Activated CD8-positive, alpha-beta T cell treated with anti-CD3 and anti-CD28 coated beads for 36 hours (primary cell): ENCODE results near the gene KIF27. TPM values are rescaled to one million over a fixed set of nuclear protein-coding genes. Genes with fewer than 3 reads are reported as not detected.
"Not testable (repeated sequence)": the region's sequence is repeated elsewhere in the genome, so short reads cannot be mapped to it uniquely, and the experiment has no call there.

Source experiments
- ATAC-seq: fragments of 200-7000 bp; cut with Tn5 transposase; one replicate; pipeline ENCODE4 v1.10.0; 2021; ENCODE audit warnings: mild to moderate bottlenecking, moderate library complexity
- CTCF ChIA-PET: fragments of 350-600 bp; sonication (Branson Sonifier 250); formaldehyde crosslinking; loops from one replicate; lab custom pipeline; 2021; ENCODE audit warnings: antibody characterized with exemption; lab: Charles Lee
- POLR2A ChIA-PET: fragments of 350-600 bp; sonication (Branson Sonifier 250); formaldehyde crosslinking; loops from one replicate; lab custom pipeline; 2021; ENCODE audit warnings: antibody characterized with exemption; lab: Charles Lee
- DNase-seq: peaks from one replicate; pipeline ENCODE4 v3.0.0-alpha.2; 2020
- H3K27ac Mint-ChIP-seq: one replicate; pipeline ENCODE4 v1.8.0; 2021; ENCODE audit warnings: mild to moderate bottlenecking, mixed read lengths
- H3K27me3 Mint-ChIP-seq: one replicate; pipeline ENCODE4 v1.8.0; 2021; ENCODE audit warnings: mixed read lengths
- H3K36me3 Mint-ChIP-seq: one replicate; pipeline ENCODE4 v1.8.0; 2021; ENCODE audit warnings: low read depth, mixed read lengths
- H3K4me1 Mint-ChIP-seq: one replicate; pipeline ENCODE4 v1.8.0; 2021; ENCODE audit warnings: low read depth, mixed read lengths
- H3K4me3 Mint-ChIP-seq: one replicate; pipeline ENCODE4 v1.8.0; 2021; ENCODE audit warnings: mild to moderate bottlenecking, moderate library complexity, mixed read lengths
- H3K9me3 Mint-ChIP-seq: one replicate; pipeline ENCODE4 v1.8.0; 2021; ENCODE audit warnings: mixed read lengths
- intact Hi-C: fragments of 100-400 bp; cut with micrococcal nuclease; formaldehyde crosslinking; loops from one replicate; pipeline ENCODE4 v1.10.0; 2022
- total RNA-seq, 2 experiments: library from RNA; stranded (reverse); gene quantifications; one replicate each; pipeline ENCODE4 v1.2.3, GENCODE V29; 2021
- TF ChIP-seq, protein P1 (sequence below): fragments of 200-600 bp; IDR thresholded peaks from one replicate; pipeline ENCODE4 v1.8.0; 2022; ENCODE audit warnings: antibody characterized with exemption, mild to moderate bottlenecking

Gene KIF27
- total RNA-seq, 2 experiments from 2014 or later, result 2.6 to 3.4 TPM

DNA sequence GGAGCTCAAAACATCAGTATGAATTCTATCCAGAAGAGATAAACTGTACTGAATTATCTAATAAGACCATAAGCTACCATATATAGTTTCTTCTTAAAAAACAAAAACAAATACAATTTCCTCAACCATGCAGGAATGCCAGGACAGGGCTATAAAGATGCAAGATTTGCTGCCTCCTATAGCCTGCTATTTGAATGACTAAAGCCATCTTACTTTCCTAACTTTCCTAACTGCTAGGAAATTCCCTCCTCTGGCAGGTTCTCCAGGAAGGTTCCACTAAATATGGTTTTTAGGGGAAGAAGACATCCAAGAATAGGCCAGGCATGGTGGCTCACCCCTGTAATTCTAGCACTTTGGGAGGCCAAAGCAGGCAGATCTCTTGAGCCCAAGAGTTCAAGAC, 15.1 kb downstream of the KIF27 start:
- CTCF ChIA-PET, result no interaction called here
- DNase-seq, result no peak

DNA sequence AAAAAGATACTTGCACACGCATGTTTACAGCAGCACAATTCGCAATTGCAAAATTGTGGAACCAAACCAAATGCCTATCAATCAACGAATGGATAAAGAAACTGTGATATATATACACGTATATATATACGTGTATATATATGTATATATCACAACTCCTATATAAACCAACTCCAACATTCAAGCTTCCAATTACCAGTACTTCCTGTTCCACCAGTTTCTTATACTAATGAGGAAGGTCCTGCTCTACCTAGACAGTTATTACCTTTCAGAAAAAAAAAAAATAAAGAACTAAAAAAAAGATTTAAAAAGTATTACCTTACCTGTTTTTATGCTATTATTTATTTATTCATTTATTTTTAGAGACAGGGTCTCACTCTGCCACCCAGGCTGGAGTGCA, 20.6 kb downstream of the KIF27 start:
- ATAC-seq, H3K27ac Mint-ChIP-seq, H3K4me3 Mint-ChIP-seq, DNase-seq, POLR2A ChIA-PET, CTCF ChIA-PET, H3K36me3 Mint-ChIP-seq, H3K4me1 Mint-ChIP-seq, H3K27me3 Mint-ChIP-seq, H3K9me3 Mint-ChIP-seq, intact Hi-C loops: not testable (repeated sequence)

More for the DNA sequence above, 15.1 kb downstream of the KIF27 start:
- Mint-ChIP-seq H3K4me3 (no peak overlapping the region), H3K9me3 (no peaks in the 10 kb centered on the region), H3K4me1 (no peaks in the 10 kb centered on the region), H3K27me3 (no peaks in the 10 kb centered on the region), H3K27ac (no peak overlapping the region), H3K36me3 (no peaks in the 10 kb centered on the region)
- TF ChIP-seq, protein P1, sequence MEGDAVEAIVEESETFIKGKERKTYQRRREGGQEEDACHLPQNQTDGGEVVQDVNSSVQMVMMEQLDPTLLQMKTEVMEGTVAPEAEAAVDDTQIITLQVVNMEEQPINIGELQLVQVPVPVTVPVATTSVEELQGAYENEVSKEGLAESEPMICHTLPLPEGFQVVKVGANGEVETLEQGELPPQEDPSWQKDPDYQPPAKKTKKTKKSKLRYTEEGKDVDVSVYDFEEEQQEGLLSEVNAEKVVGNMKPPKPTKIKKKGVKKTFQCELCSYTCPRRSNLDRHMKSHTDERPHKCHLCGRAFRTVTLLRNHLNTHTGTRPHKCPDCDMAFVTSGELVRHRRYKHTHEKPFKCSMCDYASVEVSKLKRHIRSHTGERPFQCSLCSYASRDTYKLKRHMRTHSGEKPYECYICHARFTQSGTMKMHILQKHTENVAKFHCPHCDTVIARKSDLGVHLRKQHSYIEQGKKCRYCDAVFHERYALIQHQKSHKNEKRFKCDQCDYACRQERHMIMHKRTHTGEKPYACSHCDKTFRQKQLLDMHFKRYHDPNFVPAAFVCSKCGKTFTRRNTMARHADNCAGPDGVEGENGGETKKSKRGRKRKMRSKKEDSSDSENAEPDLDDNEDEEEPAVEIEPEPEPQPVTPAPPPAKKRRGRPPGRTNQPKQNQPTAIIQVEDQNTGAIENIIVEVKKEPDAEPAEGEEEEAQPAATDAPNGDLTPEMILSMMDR, result no peak
- ATAC-seq, result no peak
- intact Hi-C loops, result no loop called here
- POLR2A ChIA-PET, result no interaction called here

DNA sequence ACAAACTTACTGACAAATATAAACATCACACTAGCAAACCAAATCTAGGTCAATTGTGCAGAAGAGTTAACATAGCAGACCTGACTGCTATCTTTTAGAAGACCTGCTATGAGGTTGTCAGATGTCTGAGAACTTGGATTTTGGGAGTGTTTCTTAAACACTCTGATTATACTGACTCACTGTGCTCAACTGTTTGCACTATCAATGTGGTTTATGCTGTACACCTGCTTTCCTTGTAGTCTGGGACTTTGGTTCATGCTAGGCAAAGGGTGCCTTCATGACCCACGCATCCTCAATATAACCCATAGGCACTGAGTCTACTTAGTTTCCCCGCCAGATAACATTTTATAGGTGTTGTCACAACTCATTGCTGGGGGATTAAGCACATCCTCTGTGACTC, 26.9 kb downstream of the KIF27 start:
- H3K4me1 Mint-ChIP-seq, DNase-seq, intact Hi-C loops, H3K27ac Mint-ChIP-seq, H3K27me3 Mint-ChIP-seq, H3K9me3 Mint-ChIP-seq, CTCF ChIA-PET, ATAC-seq, H3K36me3 Mint-ChIP-seq, H3K4me3 Mint-ChIP-seq, POLR2A ChIA-PET: not testable (repeated sequence)

DNA sequence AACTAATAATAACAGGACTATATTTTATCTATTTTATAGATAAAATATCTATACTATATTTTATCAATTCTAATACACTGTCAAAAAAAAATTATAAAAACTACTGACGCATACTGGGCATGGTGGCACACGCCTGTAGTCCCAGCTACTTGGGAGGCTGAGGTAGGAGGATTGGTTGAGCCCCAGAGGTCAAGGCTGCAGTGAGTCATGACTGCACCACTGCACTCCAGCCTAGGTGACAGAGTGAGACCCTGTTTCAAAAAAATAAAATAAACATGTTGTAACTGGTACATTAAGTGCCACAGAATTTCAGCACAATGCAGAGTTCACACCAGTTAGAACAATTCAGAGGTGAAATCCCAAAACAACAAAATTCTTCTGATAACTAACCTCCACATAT, 34.7 kb downstream of the KIF27 start:
- H3K27ac Mint-ChIP-seq, CTCF ChIA-PET, H3K36me3 Mint-ChIP-seq, ATAC-seq, H3K9me3 Mint-ChIP-seq, intact Hi-C loops, H3K4me3 Mint-ChIP-seq, POLR2A ChIA-PET, H3K4me1 Mint-ChIP-seq, DNase-seq, H3K27me3 Mint-ChIP-seq: not testable (repeated sequence)

DNA sequence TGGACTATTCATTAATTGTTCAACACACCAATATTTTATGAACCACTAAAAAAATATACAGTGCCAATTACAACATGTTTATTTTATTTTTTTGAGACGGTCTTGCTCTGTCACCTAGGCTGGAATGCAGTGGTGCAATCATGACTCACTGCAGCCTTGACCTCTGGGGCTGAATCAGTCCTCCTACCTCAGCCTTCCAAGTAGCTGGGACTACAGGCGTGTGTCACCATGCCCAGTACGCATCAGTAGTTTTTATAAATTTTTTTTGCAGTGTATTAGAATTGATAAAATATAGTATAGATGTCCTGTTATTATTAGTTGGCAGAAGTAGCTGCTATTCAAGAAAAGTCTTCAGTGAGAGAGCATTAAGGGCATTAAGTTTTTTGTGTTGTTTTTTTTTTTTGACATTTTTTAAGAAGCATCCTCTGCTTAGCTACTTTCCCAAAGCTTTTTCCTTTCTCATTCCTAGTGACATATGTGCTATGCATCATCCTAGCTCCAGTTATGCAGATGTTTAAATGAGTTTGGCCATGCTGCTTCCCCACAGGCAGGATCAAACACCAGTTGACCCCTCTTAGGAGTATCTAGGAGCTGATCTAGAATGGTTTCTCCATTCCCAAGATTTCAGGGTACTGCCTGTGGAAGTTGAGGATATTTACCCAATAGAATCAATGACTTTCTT, 35.5 kb downstream of the KIF27 start:
- H3K9me3 Mint-ChIP-seq, ATAC-seq, intact Hi-C loops, H3K27ac Mint-ChIP-seq, H3K4me3 Mint-ChIP-seq, POLR2A ChIA-PET, DNase-seq, H3K4me1 Mint-ChIP-seq, H3K27me3 Mint-ChIP-seq, CTCF ChIA-PET, H3K36me3 Mint-ChIP-seq: not testable (repeated sequence)

DNA sequence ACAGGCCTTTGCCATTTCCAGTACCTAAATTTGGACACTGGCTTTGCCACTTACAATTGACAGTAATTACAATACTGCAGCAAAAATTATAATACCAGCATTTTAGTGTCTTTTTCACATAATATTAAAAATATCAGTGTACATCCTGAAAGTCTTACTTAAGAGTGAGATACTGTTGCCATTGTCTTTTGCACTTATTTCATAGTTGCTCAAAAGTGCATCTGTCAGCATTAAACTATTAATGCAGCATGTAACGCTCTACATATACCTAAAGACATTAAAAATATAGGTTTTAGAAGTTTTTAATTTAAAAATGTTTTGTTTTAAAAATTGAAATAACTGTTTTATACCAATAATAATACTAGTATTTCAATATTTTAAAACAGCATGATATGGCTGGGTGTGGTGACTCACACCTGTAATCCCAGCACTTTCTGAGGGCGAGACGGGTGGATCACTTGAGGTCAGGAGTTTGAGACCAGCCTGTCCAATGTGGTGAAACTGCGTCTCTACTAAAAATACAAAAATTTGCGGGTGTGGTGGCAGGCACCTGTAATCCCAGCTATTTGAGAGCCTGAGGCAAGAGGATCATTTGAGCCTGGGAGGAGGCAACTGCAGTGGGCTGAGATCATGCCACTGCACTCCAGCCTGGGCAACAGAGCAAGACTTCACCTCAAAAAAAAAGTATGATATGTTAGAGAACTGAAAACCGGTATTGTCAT, 39.4 kb downstream of the KIF27 start:
- intact Hi-C loops, CTCF ChIA-PET, DNase-seq, H3K27ac Mint-ChIP-seq, H3K27me3 Mint-ChIP-seq, POLR2A ChIA-PET, H3K4me3 Mint-ChIP-seq, H3K4me1 Mint-ChIP-seq, H3K36me3 Mint-ChIP-seq, ATAC-seq, H3K9me3 Mint-ChIP-seq: not testable (repeated sequence)

DNA sequence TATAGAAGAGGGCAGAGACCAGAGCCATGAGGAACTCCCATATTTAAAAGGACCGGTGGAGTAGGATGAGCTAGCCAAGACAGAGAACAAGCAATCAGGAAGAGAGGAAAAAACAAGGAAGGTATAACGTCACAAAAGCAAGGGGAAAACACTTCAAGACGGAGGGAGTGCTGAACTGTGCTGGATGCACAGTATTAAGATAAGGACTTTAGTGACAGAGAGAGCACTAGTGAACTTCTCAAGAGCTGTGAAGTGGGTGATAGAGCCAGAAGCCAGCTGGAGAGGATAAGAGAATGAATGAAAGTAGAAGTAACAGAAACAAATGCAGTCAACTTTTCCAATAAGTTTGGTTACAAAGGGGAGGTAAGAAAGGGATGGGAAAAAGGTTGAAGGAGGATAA, 45.7 kb downstream of the KIF27 start:
- H3K4me3 Mint-ChIP-seq, POLR2A ChIA-PET, H3K27ac Mint-ChIP-seq, H3K4me1 Mint-ChIP-seq, CTCF ChIA-PET, ATAC-seq, H3K27me3 Mint-ChIP-seq, H3K36me3 Mint-ChIP-seq, DNase-seq, intact Hi-C loops, H3K9me3 Mint-ChIP-seq: not testable (repeated sequence)

DNA sequence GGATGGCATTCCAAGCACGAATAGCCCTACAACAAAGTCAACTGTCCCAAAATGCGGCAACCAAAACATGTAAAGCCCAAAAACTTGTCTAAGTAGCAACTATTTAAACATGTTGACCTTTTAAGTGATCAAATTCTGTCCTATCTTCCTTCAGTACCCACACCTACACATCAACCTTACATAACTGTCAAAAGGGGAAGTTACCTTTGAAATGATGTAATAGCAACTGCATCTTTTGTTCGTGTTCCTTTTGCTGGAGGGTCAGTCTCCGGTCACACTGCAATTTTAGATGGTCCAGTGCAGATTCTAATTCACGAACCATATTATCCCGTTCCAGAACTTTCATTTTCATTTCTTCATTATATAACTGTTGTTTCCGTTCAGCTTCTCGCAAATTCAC, 71.3 kb downstream of the KIF27 start:
- DNase-seq, H3K4me3 Mint-ChIP-seq, H3K36me3 Mint-ChIP-seq, H3K27ac Mint-ChIP-seq, H3K27me3 Mint-ChIP-seq, H3K4me1 Mint-ChIP-seq, POLR2A ChIA-PET, CTCF ChIA-PET, intact Hi-C loops, ATAC-seq, H3K9me3 Mint-ChIP-seq: not testable (repeated sequence)
